GM18502 (cell line): ENCODE results near the gene PIEZO2.

ENCODE experiments used
- ATAC-seq: cut with Tn5 transposase; IDR thresholded peaks from one replicate; pipeline ENCODE4 v1.9.1; 2021; ENCODE audit warnings: mild to moderate bottlenecking; ENCODE audit not compliant: unreplicated experiment, poor library complexity

Gene PIEZO2

DNA sequence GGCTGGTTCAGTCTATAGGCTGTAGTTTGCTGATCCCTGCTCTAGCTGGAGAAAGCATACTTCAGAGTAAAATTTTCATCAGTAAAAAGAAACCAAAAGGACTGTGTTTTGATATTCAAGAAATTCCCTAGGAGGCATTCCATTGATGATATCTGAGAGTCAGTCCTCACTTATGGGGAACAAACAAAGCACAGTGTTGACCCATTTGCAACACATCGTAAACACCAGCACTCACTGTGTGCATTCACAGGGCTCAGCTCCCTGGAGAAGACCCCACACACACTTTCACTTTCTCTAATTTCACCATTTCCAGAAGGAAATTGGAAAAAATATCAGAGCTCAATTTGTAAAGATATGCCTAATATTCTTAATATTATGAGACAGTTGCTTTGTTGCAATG, 147.1 kb downstream of the PIEZO2 start:
- no peak for ATAC-seq

- ATAC-seq, result no peak
These were observed 149.3 kb downstream of the PIEZO2 start for GRCh38 chr18:11000071-11000470.

GRCh38 chr18:10997885-10998284, 151.5 kb downstream of the PIEZO2 start:
- no peak for ATAC-seq

DNA sequence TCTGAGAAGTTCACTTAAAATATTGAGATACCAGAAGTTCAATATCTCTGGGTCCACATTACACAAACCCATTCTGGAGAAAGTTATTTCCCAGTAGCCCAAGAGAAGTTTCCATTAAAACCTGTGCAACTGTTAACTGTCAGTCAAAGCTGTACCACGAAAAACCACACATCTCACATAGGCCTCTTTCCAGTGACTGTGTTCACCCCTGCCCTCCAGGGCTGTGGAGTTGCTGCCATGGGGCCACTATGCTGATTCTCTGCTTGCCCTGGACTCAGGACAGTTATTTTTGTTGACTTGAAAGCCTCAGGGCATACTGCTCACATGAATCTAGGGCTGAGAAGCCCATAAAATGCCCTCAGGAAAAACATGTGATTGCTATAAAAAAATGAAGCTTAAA, 153.8 kb downstream of the PIEZO2 start:
- no peak for ATAC-seq

DNA sequence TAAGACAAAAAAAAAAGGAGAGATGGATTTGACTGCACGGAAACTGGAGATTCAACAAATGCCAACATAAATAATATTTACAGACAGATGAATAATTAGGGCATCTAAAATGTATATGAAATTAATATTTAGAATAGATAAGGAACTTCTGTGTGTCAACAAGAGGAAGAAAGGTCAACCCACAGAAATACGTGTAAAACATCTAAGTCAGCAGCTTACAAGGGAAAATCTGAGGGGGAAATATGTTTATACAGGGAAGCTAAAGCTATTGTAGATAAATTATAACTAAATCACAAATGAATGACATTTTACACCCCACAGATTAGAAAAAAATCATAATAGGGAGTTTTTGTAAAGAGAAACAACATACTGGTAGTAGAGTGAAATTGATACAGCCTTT, 159.9 kb downstream of the PIEZO2 start:
- ATAC-seq, result no peak

DNA sequence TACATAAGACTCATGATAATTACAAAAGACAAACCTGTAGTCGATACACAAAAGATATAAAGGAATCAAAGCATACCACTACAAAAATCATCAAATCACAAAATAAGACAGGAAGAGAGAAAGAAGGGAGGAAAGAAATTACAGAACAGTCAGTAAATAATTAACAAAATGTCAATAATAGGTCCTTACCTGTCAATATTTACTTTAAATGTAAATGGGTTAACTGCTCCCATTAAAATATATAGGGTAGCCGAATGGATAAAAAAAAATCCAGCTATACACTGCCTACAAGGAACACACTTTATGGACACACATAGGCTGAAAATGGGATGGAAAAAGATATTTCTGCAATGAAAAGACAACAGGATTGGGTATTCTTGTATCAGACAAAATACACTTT, 163.7 kb downstream of the PIEZO2 start:
- ATAC-seq, result no peak

DNA sequence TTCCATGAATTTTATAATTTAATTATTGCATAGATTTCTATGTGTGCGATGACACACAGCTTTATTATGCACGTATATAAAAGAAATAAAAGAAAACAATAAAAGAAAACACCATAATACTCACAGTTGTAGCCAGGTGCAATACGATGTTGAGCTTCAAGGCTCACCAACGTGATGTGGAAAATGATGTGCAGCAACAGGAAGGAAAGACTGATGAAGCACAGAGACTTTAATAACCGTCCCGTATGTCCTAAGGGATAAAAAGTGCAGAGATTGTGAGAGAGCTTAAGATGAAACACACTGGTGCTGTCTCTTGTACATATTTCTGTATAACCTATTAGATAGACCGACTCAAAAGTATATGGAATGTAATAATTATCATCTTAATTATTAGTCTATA, 170.0 kb downstream of the PIEZO2 start:
- no peak for ATAC-seq

DNA sequence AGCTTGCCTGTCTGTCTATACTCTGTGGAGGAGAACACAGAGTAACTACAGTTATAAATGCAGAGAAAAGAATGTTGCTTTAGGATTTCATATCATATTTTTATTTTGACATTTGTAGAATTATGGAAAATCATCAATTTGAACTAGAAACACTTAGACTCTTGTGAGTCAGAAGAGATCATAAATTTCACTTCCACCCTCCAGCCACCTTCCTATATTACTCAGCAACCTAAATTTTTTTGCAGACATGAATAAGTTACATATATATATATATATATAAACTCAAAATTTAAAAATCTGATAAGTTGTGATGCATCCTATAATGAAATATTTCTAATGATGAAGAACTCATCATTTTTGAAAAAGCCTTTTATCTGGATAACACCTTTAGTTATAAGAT, 172.3 kb downstream of the PIEZO2 start:
- ATAC-seq, result no peak

- no peak for ATAC-seq
These were observed 175.7 kb downstream of the PIEZO2 start for GRCh38 chr18:10973567-10974203.

DNA sequence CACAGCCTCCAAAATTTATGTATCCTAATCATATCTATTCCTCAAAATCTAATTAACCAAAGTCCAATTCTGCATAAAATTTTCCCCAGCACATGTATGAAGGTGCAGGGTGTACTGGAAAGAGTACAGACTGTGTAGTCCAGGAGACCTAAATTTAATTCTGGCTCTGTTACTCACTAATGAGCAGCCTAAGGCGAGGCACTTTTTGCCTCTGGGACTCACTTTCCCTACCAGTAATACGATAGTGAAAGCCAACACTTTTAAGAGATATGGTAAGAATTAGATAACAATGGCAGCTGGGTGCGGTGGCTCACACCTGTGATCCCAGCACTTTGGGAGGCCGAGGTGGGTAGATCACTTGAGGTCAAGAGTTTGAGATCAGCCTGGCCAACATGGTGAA, 177.7 kb downstream of the PIEZO2 start:
- ATAC-seq, result no peak

- no peak for ATAC-seq
These were observed 184.2 kb downstream of the PIEZO2 start for GRCh38 chr18:10965119-10965518.

DNA sequence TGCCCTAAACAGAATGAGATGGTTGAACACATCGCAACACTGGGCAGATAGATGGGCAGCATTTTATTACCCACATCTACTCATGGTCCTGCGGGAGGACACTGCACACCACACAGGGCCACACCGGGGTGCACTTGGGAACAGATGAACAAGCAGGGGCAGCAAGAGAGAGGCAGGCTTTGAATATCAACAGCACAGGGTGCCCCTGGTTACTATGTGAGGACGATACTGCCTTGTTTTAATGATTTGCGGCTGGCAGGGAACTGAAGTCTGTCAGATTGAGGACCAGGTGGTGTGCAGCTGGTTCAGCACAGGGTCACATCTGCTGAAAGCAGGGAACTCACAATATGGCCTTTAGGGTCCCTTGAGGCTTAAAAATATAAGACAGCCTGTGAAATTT, 195.7 kb downstream of the PIEZO2 start:
- peak; percentile 58 for ATAC-seq

GRCh38 chr18:10951631-10952544, 197.5 kb downstream of the PIEZO2 start:
- peak; percentile 42 for ATAC-seq

GRCh38 chr18:10950876-10951630, 198.3 kb downstream of the PIEZO2 start:
- peak; percentile 68 for ATAC-seq

- ATAC-seq, result no peak
These were observed 199.1 kb downstream of the PIEZO2 start for GRCh38 chr18:10950080-10950875.

DNA sequence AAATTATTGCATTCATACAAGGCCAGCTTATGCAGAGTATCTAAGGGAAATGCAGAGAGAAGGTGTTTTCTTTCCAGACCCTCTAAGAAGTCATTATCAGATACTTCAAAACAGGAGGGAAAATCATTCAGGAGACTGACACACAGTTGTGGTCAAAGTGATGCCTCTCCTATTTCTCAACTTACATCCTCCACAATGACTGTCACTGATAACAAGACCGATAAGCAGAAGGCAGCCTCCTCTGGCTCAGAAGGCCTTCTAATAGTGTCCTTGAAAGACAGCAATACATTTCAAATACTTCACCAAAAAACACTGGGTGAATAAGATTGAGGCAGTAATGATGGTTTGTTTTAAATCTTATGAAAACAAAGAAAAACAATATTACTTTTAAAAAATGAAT, 199.7 kb downstream of the PIEZO2 start:
- ATAC-seq, result no peak

- no peak for ATAC-seq
These were observed 200.9 kb downstream of the PIEZO2 start for GRCh38 chr18:10948421-10948820.

- no peak for ATAC-seq
These were observed 203.3 kb downstream of the PIEZO2 start for GRCh38 chr18:10946058-10946457.

DNA sequence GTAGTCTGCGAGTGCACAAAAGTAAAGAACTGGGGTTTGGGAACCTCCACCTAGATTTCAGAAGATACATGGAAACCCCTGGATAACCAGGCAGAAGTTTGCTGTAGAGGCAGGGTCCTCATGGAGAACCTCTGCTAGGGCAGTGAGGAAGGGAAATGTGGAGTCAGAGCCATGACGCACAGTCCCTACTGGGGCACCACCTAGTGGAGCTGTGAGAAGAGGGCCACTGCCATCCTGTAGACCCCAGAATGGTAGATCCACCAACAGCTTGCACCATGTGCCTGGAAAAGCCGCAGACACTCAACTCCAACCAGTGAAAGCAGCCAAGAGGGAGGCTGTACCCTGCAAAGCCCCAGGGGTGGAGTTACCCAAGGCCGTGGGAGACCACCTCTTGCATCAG, 206.4 kb downstream of the PIEZO2 start:
- ATAC-seq, result no peak

DNA sequence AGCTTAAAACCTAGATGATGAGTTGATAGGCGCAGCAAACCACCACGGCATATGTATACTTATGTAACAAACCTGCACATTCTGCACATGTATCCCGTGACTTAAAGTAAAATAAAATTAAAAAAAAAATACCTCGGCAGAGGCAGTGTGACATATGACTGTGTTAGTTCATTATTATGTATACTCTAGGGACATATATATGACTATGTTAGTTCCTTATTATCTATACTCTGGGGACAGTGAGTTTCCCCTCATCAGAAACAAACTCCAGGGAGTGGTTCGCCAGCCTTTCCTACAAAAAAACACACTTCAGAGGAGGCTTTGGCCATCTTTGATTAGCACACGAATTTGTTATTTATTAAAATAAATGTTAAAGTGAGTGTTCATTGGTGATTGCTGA, 209.5 kb downstream of the PIEZO2 start:
- no peak for ATAC-seq
